Osteocyte (in vitro differentiated cells): ENCODE results near the gene GPR61. TPM values are rescaled to one million over a fixed set of nuclear protein-coding genes. Genes with fewer than 3 reads are reported as not detected.
A peak's percentile ranks its signal among the peaks of the same experiment; 100 is the strongest.

Experiments
- DNase-seq: peaks from one replicate; pipeline ENCODE4 v3.0.0; 2021; ENCODE audit warnings: mixed read lengths; ENCODE audit not compliant: unreplicated experiment; ENCODE audit errors: extremely low spot score
- H3K27ac Mint-ChIP-seq: one replicate; pipeline ENCODE4 v1.8.0; 2021; ENCODE audit warnings: mild to moderate bottlenecking, mixed read lengths; ENCODE audit not compliant: unreplicated experiment
- H3K27me3 Mint-ChIP-seq: one replicate; pipeline ENCODE4 v1.8.0; 2021; ENCODE audit warnings: mixed read lengths; ENCODE audit not compliant: unreplicated experiment
- H3K36me3 Mint-ChIP-seq: one replicate; pipeline ENCODE4 v1.8.0; 2021; ENCODE audit warnings: mixed read lengths; ENCODE audit not compliant: unreplicated experiment
- H3K4me1 Mint-ChIP-seq: one replicate; pipeline ENCODE4 v1.8.0; 2021; ENCODE audit warnings: mixed read lengths; ENCODE audit not compliant: unreplicated experiment
- H3K4me3 Mint-ChIP-seq: one replicate; pipeline ENCODE4 v1.8.0; 2021; ENCODE audit warnings: mild to moderate bottlenecking, moderate library complexity, mixed read lengths; ENCODE audit not compliant: unreplicated experiment
- H3K9me3 Mint-ChIP-seq: one replicate; pipeline ENCODE4 v1.8.0; 2021; ENCODE audit warnings: mixed read lengths; ENCODE audit not compliant: unreplicated experiment
- CTCF ChIP-seq: fragments of 200-600 bp; sonication (generic); IDR thresholded peaks from 2 replicates; pipeline ENCODE4 v1.5.0; 2021; ENCODE audit warnings: antibody characterized with exemption, mild to moderate bottlenecking, moderate library complexity
- total RNA-seq: library from RNA; stranded (reverse); gene quantifications from 2 replicates; pipeline ENCODE4 v1.2.1, GENCODE V29; 2021

The GPR61 gene
- total RNA-seq, 1 donor from 2014 or later, result not detected

GRCh38 chr1:109538827-109539555 is 681 bp upstream of the GPR61 start:
- Mint-ChIP-seq H3K4me3 (no peak overlapping the region), H3K27ac (no peak overlapping the region), H3K36me3 (no peaks in the 10 kb centered on the region), H3K27me3 (peaks cover 31% of the 10 kb centered on the region), H3K9me3 (no peaks in the 10 kb centered on the region), H3K4me1 (no peaks in the 10 kb centered on the region)
- peak; percentile 67 for DNase-seq
- no peak for TF ChIP-seq CTCF

- no peak for TF ChIP-seq CTCF
- no peaks in the 10 kb centered on the region for H3K4me1 Mint-ChIP-seq
- no peaks in the 10 kb centered on the region for H3K36me3 Mint-ChIP-seq
- H3K27me3 Mint-ChIP-seq, result peaks cover 31% of the 10 kb centered on the region
- DNase-seq, result no peak
- H3K9me3 Mint-ChIP-seq, result no peaks in the 10 kb centered on the region
- no peak overlapping the region for H3K4me3 Mint-ChIP-seq
- H3K27ac Mint-ChIP-seq, result no peak overlapping the region
Measured at GRCh38 chr1:109541102-109541501, 1.4 kb downstream of the GPR61 start.

GRCh38 chr1:109542657-109543056 is 3.0 kb downstream of the GPR61 start:
- no peak for TF ChIP-seq CTCF
- H3K9me3 Mint-ChIP-seq, result no peaks in the 10 kb centered on the region
- peaks cover 31% of the 10 kb centered on the region for H3K27me3 Mint-ChIP-seq
- H3K36me3 Mint-ChIP-seq, result no peaks in the 10 kb centered on the region
- H3K4me1 Mint-ChIP-seq, result peaks cover 15% of the 10 kb centered on the region
- no peak for DNase-seq
- H3K27ac Mint-ChIP-seq, result no peak overlapping the region
- no peak overlapping the region for H3K4me3 Mint-ChIP-seq

- H3K27ac Mint-ChIP-seq, result no peak overlapping the region
- H3K27me3 Mint-ChIP-seq, result peaks cover 28% of the 10 kb centered on the region
- TF ChIP-seq CTCF, result no peak
Measured at GRCh38 chr1:109543283-109543987, 3.8 kb downstream of the GPR61 start.

GRCh38 chr1:109543988-109544735 is 4.5 kb downstream of the GPR61 start:
- H3K27me3 Mint-ChIP-seq, result peaks cover 22% of the 10 kb centered on the region
- no peak overlapping the region for H3K27ac Mint-ChIP-seq
- peaks cover 20% of the 10 kb centered on the region for H3K4me1 Mint-ChIP-seq
- H3K9me3 Mint-ChIP-seq, result no peaks in the 10 kb centered on the region
- DNase-seq, result no peak
- no peak for TF ChIP-seq CTCF
- no peak overlapping the region for H3K4me3 Mint-ChIP-seq
- H3K36me3 Mint-ChIP-seq, result no peaks in the 10 kb centered on the region

More at GRCh38 chr1:109543283-109543987, 3.8 kb downstream of the GPR61 start:
- Mint-ChIP-seq H3K9me3 (no peaks in the 10 kb centered on the region), H3K4me3 (no peak overlapping the region), H3K4me1 (peaks cover 17% of the 10 kb centered on the region), H3K36me3 (no peaks in the 10 kb centered on the region)
- peak; percentile 78 for DNase-seq
